PC-9 (cell line): Measurements from ENCODE around the gene DES. TPM values are rescaled to one million over a fixed set of nuclear protein-coding genes. Genes with fewer than 3 reads are reported as not detected.
A peak's percentile ranks its signal among the peaks of the same experiment; 100 is the strongest.

Experiments used
- BruUV-seq: library from RNA; stranded (reverse); fragments of 400-500 nt; replicated peaks from 2 replicates; lab custom pipeline; 2021; lab: Mats Ljungman, UMichigan
- CTCF ChIA-PET: fragments of 300-600 bp; sonication (Branson Sonifier 250); formaldehyde crosslinking; loops from one replicate; lab custom pipeline; 2022; ENCODE audit warnings: antibody characterized with exemption; lab: Charles Lee
- POLR2A ChIA-PET: fragments of 300-600 bp; sonication (Branson Sonifier 250); formaldehyde crosslinking; loops from one replicate; lab custom pipeline; 2022; ENCODE audit warnings: antibody characterized with exemption; ENCODE audit not compliant: unreplicated experiment; lab: Charles Lee
- DNase-seq, 2 experiments: peaks; one replicate each; pipeline versions ENCODE4 v3.0.0 to v3.0.0-alpha.2; 2015 to 2022; ENCODE audit warnings: mixed read lengths in 1 of 2
- H2AFZ ChIP-seq: fragments of 200-600 bp; sonication (generic); 2 replicates; pipeline ENCODE4 v1.8.1; 2017; ENCODE audit warnings: antibody characterized with exemption
- H3F3A ChIP-seq: fragments of 200-600 bp; sonication (generic); 2 replicates; pipeline ENCODE4 v1.8.1; 2017; ENCODE audit warnings: antibody characterized with exemption, mild to moderate bottlenecking, low read depth; ENCODE audit not compliant: insufficient read depth
- H3K27ac ChIP-seq: fragments of 200-600 bp; sonication (generic); 2 replicates; pipeline ENCODE4 v1.6.1; 2016; ENCODE audit warnings: mixed run types
- H3K27me3 ChIP-seq: fragments of 200-600 bp; sonication (generic); 2 replicates; pipeline ENCODE4 v1.6.1; 2016; ENCODE audit warnings: low read depth, mixed run types; ENCODE audit not compliant: insufficient read depth
- H3K36me3 ChIP-seq: fragments of 200-600 bp; sonication (generic); 2 replicates; pipeline ENCODE4 v1.6.1; 2016; ENCODE audit warnings: low read depth, mixed run types
- H3K4me1 ChIP-seq: fragments of 200-600 bp; sonication (generic); replicated peaks from 2 replicates; pipeline ENCODE4 v1.6.1; 2016; ENCODE audit warnings: mixed run types; ENCODE audit not compliant: insufficient read depth
- H3K4me2 ChIP-seq: fragments of 200-600 bp; sonication (generic); 2 replicates; pipeline ENCODE4 v1.6.1; 2017; ENCODE audit warnings: mixed run types
- H3K4me3 ChIP-seq: fragments of 200-600 bp; sonication (generic); 2 replicates; pipeline ENCODE4 v1.6.1; 2016; ENCODE audit warnings: mixed run types
- H3K79me2 ChIP-seq: fragments of 200-600 bp; sonication (generic); 2 replicates; pipeline ENCODE4 v1.6.1; 2017; ENCODE audit warnings: low read depth, mixed run types
- H3K9me2 ChIP-seq: fragments of 200-600 bp; sonication (generic); 2 replicates; pipeline ENCODE4 v1.8.1; 2017; ENCODE audit warnings: mild to moderate bottlenecking; ENCODE audit not compliant: insufficient read depth
- H3K9me3 ChIP-seq: fragments of 200-600 bp; sonication (generic); 2 replicates; pipeline ENCODE4 v1.8.1; 2016; ENCODE audit warnings: low read depth; ENCODE audit not compliant: insufficient read depth
- H4K20me1 ChIP-seq: fragments of 200-600 bp; sonication (generic); 2 replicates; pipeline ENCODE4 v1.8.1; 2017; ENCODE audit not compliant: insufficient read depth
- CTCF ChIP-seq: fragments of 200-600 bp; sonication (generic); conservative IDR thresholded peaks from 2 replicates; pipeline ENCODE4 v1.6.1; 2017; ENCODE audit warnings: mixed run types, antibody characterized with exemption, mild to moderate bottlenecking, moderate library complexity
- EZH2 ChIP-seq: fragments of 200-600 bp; sonication (generic); IDR thresholded peaks from 2 replicates; pipeline ENCODE4 v1.8.0; 2017; ENCODE audit warnings: antibody characterized with exemption, low read depth
- intact Hi-C: fragments of 100-400 bp; cut with micrococcal nuclease; formaldehyde crosslinking; loops from one replicate; pipeline ENCODE4 v1.10.0; 2022; ENCODE audit not compliant: unreplicated experiment
- total RNA-seq: library from RNA; stranded (reverse); gene quantifications from 2 replicates; pipeline ENCODE4 v1.2.3, GENCODE V29; 2021

The DES gene
- total RNA-seq, 1 experiment from 2014 or later = not detected

DNA sequence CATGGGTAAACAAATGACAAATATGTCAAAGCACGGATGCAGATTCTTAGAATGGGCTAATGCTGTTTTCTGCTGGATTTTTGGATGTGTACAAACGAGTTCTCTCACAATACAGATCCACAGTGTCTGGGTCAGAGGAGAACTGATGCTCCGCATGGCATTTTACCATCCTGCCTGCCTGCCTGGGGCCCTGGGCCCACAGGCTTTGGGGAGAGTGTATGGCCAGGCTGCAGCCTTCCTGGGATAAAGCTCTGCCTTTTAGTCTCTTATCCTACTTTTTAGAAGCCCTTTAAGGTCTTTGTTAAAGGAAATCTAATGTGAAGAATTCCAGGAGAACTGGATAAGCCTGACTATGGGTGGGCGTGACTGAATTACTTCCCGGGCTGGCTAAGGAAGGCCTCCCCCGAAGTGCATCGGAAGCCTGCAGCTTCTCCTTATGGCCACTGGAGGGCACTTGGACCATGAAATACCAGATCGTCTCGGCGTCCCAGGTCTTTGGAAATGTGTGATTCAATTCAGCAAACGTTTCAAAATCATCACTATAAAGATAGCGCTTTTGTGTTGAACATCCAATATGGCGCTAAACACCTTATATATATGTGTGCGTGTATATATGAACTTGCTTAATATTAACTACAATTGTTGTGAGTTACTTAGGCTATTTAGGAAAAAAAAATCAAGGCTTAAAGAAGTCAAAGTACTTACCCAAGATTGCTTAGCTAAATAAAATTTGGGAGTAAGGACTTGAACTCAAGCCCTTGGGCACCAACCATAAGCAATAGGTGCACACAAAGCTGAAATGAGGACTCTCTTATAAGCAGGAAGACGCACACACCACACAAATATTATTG, 15.3 kb upstream of the DES start:
- TF ChIP-seq CTCF (peak; percentile 92), EZH2 (no peak)
- H3K9me3 ChIP-seq = no peaks in the 10 kb centered on the region
- H2AFZ ChIP-seq = no peak overlapping the region
- H3F3A ChIP-seq = peaks cover 21% of the 10 kb centered on the region; the same call in 1 of the 2 replicates
- no TSS peak for BruUV-seq
- H3K27me3 ChIP-seq = no peaks in the 10 kb centered on the region
- peak; percentile 67 to 78 for DNase-seq
- H3K36me3 ChIP-seq = no peaks in the 10 kb centered on the region
- POLR2A ChIA-PET = interaction anchor here (0.7 to 0.9 kb wide), 2 partner anchors 127 to 327 kb away, joined by 3 to 5 read pairs; no protein-coding TSS in a partner anchor
- peak overlapping the region; percentile 22; the same call in 1 of the 2 replicates for H3K4me2 ChIP-seq
- H3K4me3 ChIP-seq = no peak overlapping the region
- H4K20me1 ChIP-seq = no peaks in the 10 kb centered on the region
- no peak overlapping the region for H3K27ac ChIP-seq
- intact Hi-C loops = loop anchor here (1.0 to 5.0 kb wide), 4 partner anchors 54 to 286 kb away; no protein-coding TSS in a partner anchor
- CTCF ChIA-PET = interaction anchor here (0.6 to 2.7 kb wide), 8 partner anchors 13 to 127 kb away, joined by 3 to 19 read pairs (median 3); no protein-coding TSS in a partner anchor
- no peaks in the 10 kb centered on the region for H3K9me2 ChIP-seq
- peaks cover 36% of the 10 kb centered on the region for H3K4me1 ChIP-seq
- no peaks in the 10 kb centered on the region for H3K79me2 ChIP-seq

- BruUV-seq = no TSS peak
- ChIA-PET POLR2A (no interaction called here), CTCF (interaction anchor here (1.0 to 2.7 kb wide), 4 partner anchors 14 to 126 kb away, joined by 3 to 19 read pairs (median 3); no protein-coding TSS in a partner anchor)
- Histone ChIP-seq H3K9me2 (no peaks in the 10 kb centered on the region), H4K20me1 (no peaks in the 10 kb centered on the region), H3K4me3 (no peak overlapping the region), H3K4me2 (no peak overlapping the region), H3K27me3 (no peaks in the 10 kb centered on the region), H3K4me1 (peaks cover 26% of the 10 kb centered on the region), H3K36me3 (no peaks in the 10 kb centered on the region), H3F3A (peaks cover 13% of the 10 kb centered on the region; the same call in 1 of the 2 replicates), H3K79me2 (no peaks in the 10 kb centered on the region), H2AFZ (no peak overlapping the region), H3K27ac (no peak overlapping the region), H3K9me3 (no peaks in the 10 kb centered on the region)
- intact Hi-C loops = loop anchor here (1.0 to 5.0 kb wide), 4 partner anchors 53 to 285 kb away; no protein-coding TSS in a partner anchor
- no peak for DNase-seq
- TF ChIP-seq CTCF = no peak
- no peak for TF ChIP-seq EZH2
Measured at GRCh38 chr2:219403861-219404260, 14.3 kb upstream of the DES start.

DNA sequence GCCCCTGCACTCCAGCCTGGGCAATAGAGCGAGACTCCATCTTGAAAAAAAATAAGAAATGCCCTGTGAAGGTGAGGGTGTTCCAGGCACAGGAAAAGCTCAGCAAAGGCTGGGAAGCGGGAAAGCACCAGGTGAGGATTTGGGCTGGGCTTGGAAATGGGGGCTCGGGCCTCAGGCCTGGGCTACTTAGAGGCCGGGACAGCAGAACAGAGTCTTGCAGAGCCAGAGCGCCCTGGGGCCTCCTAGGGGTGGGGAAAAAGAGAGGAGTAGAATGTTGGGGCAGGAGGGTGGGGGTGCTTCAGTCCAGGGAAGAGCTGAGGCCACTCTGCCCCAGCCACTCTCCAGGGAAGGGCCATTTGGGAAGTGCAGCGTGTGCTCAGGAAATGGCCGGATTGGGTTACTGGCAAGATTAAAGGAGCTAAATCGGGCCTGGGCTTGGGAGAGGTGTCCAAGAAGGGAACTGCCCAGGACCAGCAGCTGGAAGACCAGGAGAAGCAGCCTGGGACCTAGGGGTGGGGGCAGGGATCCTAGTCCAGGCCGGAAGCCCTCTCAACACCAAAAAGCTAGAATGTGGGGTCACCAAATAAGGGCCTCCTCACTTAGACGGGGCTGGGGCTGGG, 13.8 kb upstream of the DES start:
- Histone ChIP-seq H3K9me2 (no peaks in the 10 kb centered on the region), H3K79me2 (no peaks in the 10 kb centered on the region), H3K4me1 (peaks cover 21% of the 10 kb centered on the region), H3K27me3 (no peaks in the 10 kb centered on the region), H3K27ac (no peak overlapping the region), H3K4me3 (no peak overlapping the region), H2AFZ (no peak overlapping the region), H4K20me1 (no peaks in the 10 kb centered on the region), H3K4me2 (no peak overlapping the region), H3K36me3 (no peaks in the 10 kb centered on the region), H3F3A (peaks cover 7% of the 10 kb centered on the region; the same call in 1 of the 2 replicates), H3K9me3 (no peaks in the 10 kb centered on the region)
- TF ChIP-seq EZH2 (no peak), CTCF (no peak)
- DNase-seq = no peak
- intact Hi-C loops = loop anchor here (5.0 kb wide), 2 partner anchors 53 to 238 kb away; no protein-coding TSS in a partner anchor
- BruUV-seq = no TSS peak
- POLR2A ChIA-PET = no interaction called here
- CTCF ChIA-PET = interaction anchor here (0.7 to 1.1 kb wide), 4 partner anchors 116 to 127 kb away, joined by 3 to 6 read pairs (median 4); no protein-coding TSS in a partner anchor
